Left lung (tissue), 10 donors: ENCODE data around the gene SYT9. TPM values are rescaled to one million over a fixed set of nuclear protein-coding genes. Genes with fewer than 3 reads are reported as not detected.

Source experiments
- ATAC-seq: fragments of 200-7000 bp; cut with Tn5 transposase; one replicate; pipeline ENCODE4 v1.9.1; 2020; ENCODE audit warnings: moderate library complexity
- DNase-seq, 4 donors: peaks; one replicate each; pipeline ENCODE4 v3.0.0-alpha.2; 2013 to 2020
- H3K27ac ChIP-seq, 2 donors: fragments of 200-600 bp; sonication (generic) in 1 of 2; one replicate each; pipeline versions ENCODE4 v1.5.0 to v1.8.0; 2020 to 2021
- H3K27me3 ChIP-seq, 2 donors: fragments of 200-600 bp; sonication (generic) in 1 of 2; one replicate each; pipeline versions ENCODE4 v1.5.0 to v1.8.0; 2020 to 2021
- H3K36me3 ChIP-seq, 2 donors: fragments of 200-600 bp; sonication (generic) in 1 of 2; one replicate each; pipeline versions ENCODE4 v1.5.0 to v1.8.0; 2020 to 2021
- H3K4me1 ChIP-seq, 2 donors: fragments of 200-600 bp; one replicate each; pipeline ENCODE4 v1.8.0; 2021
- H3K4me3 ChIP-seq, 2 donors: fragments of 200-600 bp; sonication (generic) in 1 of 2; one replicate each; pipeline versions ENCODE4 v1.5.0 to v1.8.0; 2020 to 2021; ENCODE audit warnings: mild to moderate bottlenecking in 1 of 2
- H3K9me3 ChIP-seq, 2 donors: fragments of 200-600 bp; sonication (generic) in 1 of 2; one replicate each; pipeline versions ENCODE4 v1.5.0 to v1.8.0; 2020 to 2021
- CTCF ChIP-seq, 2 donors: fragments of 200-600 bp; sonication (generic) in 1 of 2; IDR thresholded peaks; one replicate each; pipeline versions ENCODE4 v1.5.0 to v1.8.0; 2021; ENCODE audit warnings: antibody characterized with exemption in 2 of 2
- intact Hi-C, 2 donors: fragments of 100-400 bp; cut with DNase I; formaldehyde crosslinking; loops; one replicate each; pipeline versions ENCODE4 v1.11.2 to v1.14.2; 2022
- polyA plus RNA-seq, 6 donors: library from polyadenylated mRNA; unstranded; fragments of 120-200 nt; gene quantifications; one replicate each; pipeline ENCODE4 v1.2.1, GENCODE V29; 2013; ENCODE audit not compliant: insufficient read length in 6 of 6
- total RNA-seq, 2 donors: library from RNA; stranded (reverse); fragmentation: NEBNext Ultra II Directional; extraction: Animal tissue kit (Norgen Biotek cat#: 25700); gene quantifications; one replicate each; pipeline ENCODE4 v1.2.1, GENCODE V29; 2021
- donor health status: DM: no; HTN: yes; CAD: no.
- donor health status: DM: no; HTN: no; CAD: no.

Gene SYT9
- total and polyA plus RNA-seq, 8 donors: 0.10 to 0.20 (median 0.11) TPM; not detected in 1

- Histone ChIP-seq H3K4me1 (peaks cover 11 to 14% of the 10 kb centered on the region in 2 donors), H3K27ac (no peak overlapping the region), H3K9me3 (no peaks in the 10 kb centered on the region), H3K36me3 (no peaks in the 10 kb centered on the region), H3K4me3 (no peak overlapping the region), H3K27me3 (peaks cover 29 to 63% of the 10 kb centered on the region in 2 donors)
- DNase-seq (no peak), ATAC-seq (no peak)
- no peak for TF ChIP-seq CTCF (IDR thresholded peaks at IDR 0.05)
- intact Hi-C loops: no loop called here
Observed at GRCh38 chr11:7254731-7255291, 3.1 kb downstream of the SYT9 start.

- Histone ChIP-seq H3K4me3 (no peak overlapping the region), H3K27me3 (peaks cover 20 to 42% of the 10 kb centered on the region in 2 donors), H3K36me3 (no peaks in the 10 kb centered on the region), H3K9me3 (no peaks in the 10 kb centered on the region), H3K27ac (no peak overlapping the region), H3K4me1 (peaks cover 8 to 10% of the 10 kb centered on the region in 2 donors)
- no peak for TF ChIP-seq CTCF (IDR thresholded peaks at IDR 0.05)
- intact Hi-C loops: no loop called here
- no peak for DNase-seq
- no peak for ATAC-seq
Observed at GRCh38 chr11:7256943-7257342, 5.2 kb downstream of the SYT9 start.

GRCh38 chr11:7257724-7258123 lies 6.0 kb downstream of the SYT9 start:
- Histone ChIP-seq H3K4me3 (no peak overlapping the region), H3K9me3 (no peaks in the 10 kb centered on the region), H3K4me1 (peaks cover under 1 to 2% of the 10 kb centered on the region in 2 donors), H3K27me3 (peaks cover 13 to 34% of the 10 kb centered on the region in 2 donors), H3K27ac (no peak overlapping the region), H3K36me3 (no peaks in the 10 kb centered on the region)
- DNase-seq (no peak), ATAC-seq (no peak)
- intact Hi-C loops: no loop called here
- TF ChIP-seq CTCF (IDR thresholded peaks at IDR 0.05): no peak

GRCh38 chr11:7261578-7261977 lies 9.9 kb downstream of the SYT9 start:
- H3K27ac ChIP-seq: no peak overlapping the region
- H3K27me3 ChIP-seq: peaks cover 0 to under 1% of the 10 kb centered on the region in 2 donors
- H3K4me3 ChIP-seq: no peak overlapping the region
- H3K9me3 ChIP-seq: no peaks in the 10 kb centered on the region
- ATAC-seq (no peak), DNase-seq (no peak)
- no peak for TF ChIP-seq CTCF (IDR thresholded peaks at IDR 0.05)
- no peaks in the 10 kb centered on the region for H3K4me1 ChIP-seq
- H3K36me3 ChIP-seq: no peaks in the 10 kb centered on the region
- intact Hi-C loops: no loop called here

- no peak for TF ChIP-seq CTCF (IDR thresholded peaks at IDR 0.05)
- ATAC-seq (no peak), DNase-seq (no peak)
- H3K27me3 ChIP-seq: no peaks in the 10 kb centered on the region
- H3K27ac ChIP-seq: no peak overlapping the region
- intact Hi-C loops: no loop called here
- H3K36me3 ChIP-seq: no peaks in the 10 kb centered on the region
- no peak overlapping the region for H3K4me3 ChIP-seq
- H3K4me1 ChIP-seq: no peaks in the 10 kb centered on the region
- no peaks in the 10 kb centered on the region for H3K9me3 ChIP-seq
Observed at GRCh38 chr11:7262672-7263071, 11.0 kb downstream of the SYT9 start.
